Gastroesophageal sphincter (tissue), 4 donors: ENCODE data around the gene LAMB4. TPM values are rescaled to one million over a fixed set of nuclear protein-coding genes. Genes with fewer than 3 reads are reported as not detected.
A peak's percentile ranks its signal among the peaks of the same experiment; 100 is the strongest.

Experiments used
- ATAC-seq: fragments of 150-250 bp; one replicate; pipeline ENCODE4 v1.9.1; 2016; ENCODE audit warnings: mild to moderate bottlenecking, moderate library complexity
- H3K27ac ChIP-seq, 4 donors: fragments of 200-600 bp; sonication (generic) in 3 of 4; 1 replicate in 3 of 4; 2 replicates in 1 of 4; pipeline ENCODE4 v1.5.1; 2016 to 2019
- H3K27me3 ChIP-seq: fragments of 200-600 bp; sonication (generic); one replicate; pipeline ENCODE4 v1.5.1; 2019
- H3K36me3 ChIP-seq, 2 donors: fragments of 200-600 bp; sonication (generic); one replicate each; pipeline ENCODE4 v1.5.1; 2019; ENCODE audit warnings: control low read depth in 1 of 2
- H3K4me1 ChIP-seq, 3 donors: fragments of 200-600 bp; sonication (generic); 1 replicate in 2 of 3; 2 replicates in 1 of 3; pipeline ENCODE4 v1.5.1; 2016 to 2019; ENCODE audit warnings: control low read depth in 2 of 3
- H3K4me3 ChIP-seq, 2 donors: fragments of 200-600 bp; sonication (generic); one replicate each; pipeline ENCODE4 v1.5.1; 2019; ENCODE audit warnings: mild to moderate bottlenecking in 1 of 2, moderate library complexity in 1 of 2
- H3K9me3 ChIP-seq, 3 donors: fragments of 200-600 bp; sonication (generic); one replicate each; pipeline ENCODE4 v1.5.1; 2017 to 2019; ENCODE audit warnings: control low read depth in 2 of 3
- CTCF ChIP-seq, 4 experiments: fragments of 200-600 bp in 2 of 4; fragments of 450-650 bp in 2 of 4; sonication (generic) in 1 of 4; IDR thresholded peaks; one replicate each; pipeline ENCODE4 v1.5.1; 2017 to 2019; ENCODE audit warnings: antibody characterized with exemption in 4 of 4, mild to moderate bottlenecking in 2 of 4, moderate library complexity in 2 of 4
- EP300 ChIP-seq: sonication (generic); formaldehyde crosslinking; IDR thresholded peaks from one replicate; pipeline ENCODE4 v1.6.1; 2017; ENCODE audit warnings: antibody characterized with exemption, mild to moderate bottlenecking
- POLR2A ChIP-seq, 2 donors: fragments of 450-650 bp; IDR thresholded peaks; one replicate each; pipeline ENCODE4 v1.6.1; 2017; ENCODE audit warnings: antibody characterized with exemption in 2 of 2, mild to moderate bottlenecking in 2 of 2, moderate library complexity in 1 of 2
- POLR2AphosphoS5 ChIP-seq: sonication (generic); formaldehyde crosslinking; IDR thresholded peaks from one replicate; pipeline ENCODE4 v1.6.1; 2017; ENCODE audit warnings: antibody characterized with exemption
- WGBS, 2 donors: methylation state at CpG; one replicate each; pipeline ENCODE4 v1.1.5; 2018; ENCODE audit warnings: low coverage in 1 of 2; 5-methylcytosine and 5-hydroxymethylcytosine counted together
- total RNA-seq, 4 donors: library from RNA; depleted of rRNA; stranded (reverse); fragments of >200 nt; gene quantifications; one replicate each; pipeline ENCODE4 v1.1.0, GENCODE V29; 2016

LAMB4 gene
- total RNA-seq, 4 donors from 2014 or later, result 0.23 to 0.82 TPM; not detected in 2

- TF ChIP-seq POLR2AphosphoS5 (no peak), EP300 (no peak), POLR2A (IDR thresholded peaks at IDR 0.05) (no peak), CTCF (IDR thresholded peaks at IDR 0.05) (no peak)
- WGBS, 2 donors, result 78 to 94% methylated on average over 5 of the region's 5 CpGs
- no peaks in the 10 kb centered on the region for H3K9me3 ChIP-seq
- H3K4me1 ChIP-seq, result peaks cover 0 to 15% (median 0%) of the 10 kb centered on the region in 3 donors
- H3K4me3 ChIP-seq, result no peak overlapping the region
- no peak overlapping the region for H3K27ac ChIP-seq
- no peaks in the 10 kb centered on the region for H3K36me3 ChIP-seq
- no peak for ATAC-seq
- no peaks in the 10 kb centered on the region for H3K27me3 ChIP-seq
Observed at GRCh38 chr7:108103558-108104298, 26.4 kb downstream of the LAMB4 start.

- Histone ChIP-seq H3K4me3 (no peak overlapping the region), H3K9me3 (no peaks in the 10 kb centered on the region), H3K27me3 (no peaks in the 10 kb centered on the region), H3K27ac (no peak overlapping the region), H3K4me1 (peaks cover 0 to 24% (median 0%) of the 10 kb centered on the region in 3 donors), H3K36me3 (no peaks in the 10 kb centered on the region)
- 88 to 94% methylated on average over 4 to 10 of the region's 20 CpGs for WGBS, 2 donors
- TF ChIP-seq POLR2A (IDR thresholded peaks at IDR 0.05) (no peak), CTCF (IDR thresholded peaks at IDR 0.05) (no peak), EP300 (no peak), POLR2AphosphoS5 (no peak)
- ATAC-seq, result no peak
Observed at GRCh38 chr7:108102671-108103312, 27.4 kb downstream of the LAMB4 start.

- Histone ChIP-seq H3K4me1 (peaks cover 0 to 24% (median 0%) of the 10 kb centered on the region in 3 donors), H3K9me3 (no peaks in the 10 kb centered on the region), H3K36me3 (no peaks in the 10 kb centered on the region), H3K4me3 (no peak overlapping the region), H3K27me3 (no peaks in the 10 kb centered on the region), H3K27ac (no peak overlapping the region)
- no peak for ATAC-seq
- TF ChIP-seq POLR2A (IDR thresholded peaks at IDR 0.05), result no peak
- TF ChIP-seq EP300, result no peak
- TF ChIP-seq POLR2AphosphoS5, result no peak
- no peak for TF ChIP-seq CTCF (IDR thresholded peaks at IDR 0.05)
- 100% methylated on average over 3 of the region's 3 CpGs for WGBS, 2 donors
Observed at GRCh38 chr7:108101759-108102158, 28.4 kb downstream of the LAMB4 start.

- H3K4me3 ChIP-seq, result no peak overlapping the region
- WGBS, 2 donors, result 65 to 100% methylated on average over 1 of the region's 1 CpG
- peaks cover 0 to 42% (median 6%) of the 10 kb centered on the region in 3 donors for H3K4me1 ChIP-seq
- no peaks in the 10 kb centered on the region for H3K9me3 ChIP-seq
- no peaks in the 10 kb centered on the region for H3K27me3 ChIP-seq
- no peaks in the 10 kb centered on the region for H3K36me3 ChIP-seq
- H3K27ac ChIP-seq, result no peak overlapping the region
- ATAC-seq, result no peak
- TF ChIP-seq EP300 (no peak), CTCF (IDR thresholded peaks at IDR 0.05) (no peak), POLR2A (IDR thresholded peaks at IDR 0.05) (no peak), POLR2AphosphoS5 (no peak)
Observed at GRCh38 chr7:108099713-108100112, 30.4 kb downstream of the LAMB4 start.

DNA sequence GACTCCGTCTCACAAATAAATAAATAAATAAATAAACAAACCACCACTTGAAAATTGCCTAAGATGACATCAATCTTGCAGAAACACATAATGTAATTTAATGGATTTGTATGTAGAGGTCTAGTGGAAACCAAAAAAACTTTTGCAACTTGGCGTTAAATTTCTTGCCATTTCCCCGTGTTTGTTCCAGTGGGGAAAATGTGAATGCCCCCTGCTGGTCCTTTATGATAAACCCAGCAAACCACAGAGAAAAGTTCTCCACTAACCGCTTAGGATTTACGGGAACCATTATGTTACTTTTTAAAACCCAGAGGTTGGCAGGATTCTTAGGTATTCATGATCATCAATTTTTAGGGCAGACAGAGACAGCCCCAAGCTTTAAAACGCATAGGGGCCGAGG is 32.5 kb downstream of the LAMB4 start:
- no peak for ATAC-seq
- no peaks in the 10 kb centered on the region for H3K27me3 ChIP-seq
- no peak overlapping the region for H3K4me3 ChIP-seq
- whole genome bisulfite sequencing, 2 donors, result 77 to 80% methylated on average over 6 of the region's 7 CpGs
- no peak overlapping the region for H3K27ac ChIP-seq
- H3K9me3 ChIP-seq, result no peaks in the 10 kb centered on the region
- no peaks in the 10 kb centered on the region for H3K36me3 ChIP-seq
- peak in 2 of 4 experiments; percentile 26 to 39 for TF ChIP-seq CTCF (IDR thresholded peaks at IDR 0.05)
- no peak for TF ChIP-seq EP300
- TF ChIP-seq POLR2AphosphoS5, result no peak
- peaks cover 4 to 56% (median 6%) of the 10 kb centered on the region in 3 donors for H3K4me1 ChIP-seq
